ENCODE measurements around the gene ABCC1.

The ABCC1 gene

GRCh38 chr16:16010194-16010593 lies 60.8 kb downstream of the ABCC1 start:
- H3K36me3 ChIP-seq: peaks cover 39 to 54% (median 47%) of the 10 kb centered on the region in 11 experiments
- H3K27me3 ChIP-seq: no peaks in the 10 kb centered on the region
- H3K9ac ChIP-seq: no peak overlapping the region
- peaks cover 0 to 3% (median 0%) of the 10 kb centered on the region in 11 experiments; a peak in 2 of 22 replicates for H3K9me3 ChIP-seq (replicated peaks in 1 of 11)
- H3K4me1 ChIP-seq: peaks cover 43 to 89% (median 77%) of the 10 kb centered on the region in 10 experiments
- H4K20me1 ChIP-seq: peaks cover 0 to 36% (median 13%) of the 10 kb centered on the region in 11 experiments; a peak in 12 of 22 replicates
- H3K4me2 ChIP-seq: peak overlapping the region in 8 of 11 experiments; percentile 20 to 88 (median 70); a peak in 11 of 22 replicates
- no peak for TF ChIP-seq Cebpa-rat (IDR thresholded peaks at IDR 0.05)
- no peak overlapping the region for H3K4me3 ChIP-seq
- no peak overlapping the region; a peak in 1 of 22 replicates for H3K27ac ChIP-seq

GRCh38 chr16:16012144-16012543 lies 62.7 kb downstream of the ABCC1 start:
- H3K36me3 ChIP-seq: peaks cover 54 to 70% (median 61%) of the 10 kb centered on the region in 11 experiments
- H3K4me1 ChIP-seq: peaks cover 38 to 95% (median 82%) of the 10 kb centered on the region in 10 experiments
- H3K9me3 ChIP-seq (replicated peaks in 1 of 11): no peaks in the 10 kb centered on the region
- H3K4me3 ChIP-seq: no peak overlapping the region
- TF ChIP-seq Cebpa-rat (IDR thresholded peaks at IDR 0.05): no peak
- peak overlapping the region in 1 of 11 experiments; percentile 31; a peak in 1 of 22 replicates for H3K27ac ChIP-seq
- no peaks in the 10 kb centered on the region for H3K27me3 ChIP-seq
- peak overlapping the region in 1 of 11 experiments; percentile 30; a peak in 2 of 22 replicates for H3K4me2 ChIP-seq
- H4K20me1 ChIP-seq: peaks cover 0 to 43% (median 13%) of the 10 kb centered on the region in 11 experiments; a peak in 13 of 22 replicates
- no peak overlapping the region for H3K9ac ChIP-seq

GRCh38 chr16:16013812-16014211 lies 64.4 kb downstream of the ABCC1 start:
- Histone ChIP-seq H3K4me3 (no peak overlapping the region), H3K9ac (no peak overlapping the region), H3K27ac (peak overlapping the region in 1 of 11 experiments; percentile 15; a peak in 1 of 22 replicates), H3K4me2 (peak overlapping the region in 5 of 11 experiments; percentile 20 to 88 (median 60); a peak in 8 of 22 replicates), H3K9me3 (replicated peaks in 1 of 11) (no peaks in the 10 kb centered on the region), H3K27me3 (no peaks in the 10 kb centered on the region), H3K4me1 (peaks cover 23 to 84% (median 67%) of the 10 kb centered on the region in 10 experiments), H4K20me1 (peaks cover 0 to 33% (median 13%) of the 10 kb centered on the region in 11 experiments; a peak in 13 of 22 replicates), H3K36me3 (peaks cover 63 to 85% (median 78%) of the 10 kb centered on the region in 11 experiments)
- TF ChIP-seq Cebpa-rat (IDR thresholded peaks at IDR 0.05): no peak

DNA sequence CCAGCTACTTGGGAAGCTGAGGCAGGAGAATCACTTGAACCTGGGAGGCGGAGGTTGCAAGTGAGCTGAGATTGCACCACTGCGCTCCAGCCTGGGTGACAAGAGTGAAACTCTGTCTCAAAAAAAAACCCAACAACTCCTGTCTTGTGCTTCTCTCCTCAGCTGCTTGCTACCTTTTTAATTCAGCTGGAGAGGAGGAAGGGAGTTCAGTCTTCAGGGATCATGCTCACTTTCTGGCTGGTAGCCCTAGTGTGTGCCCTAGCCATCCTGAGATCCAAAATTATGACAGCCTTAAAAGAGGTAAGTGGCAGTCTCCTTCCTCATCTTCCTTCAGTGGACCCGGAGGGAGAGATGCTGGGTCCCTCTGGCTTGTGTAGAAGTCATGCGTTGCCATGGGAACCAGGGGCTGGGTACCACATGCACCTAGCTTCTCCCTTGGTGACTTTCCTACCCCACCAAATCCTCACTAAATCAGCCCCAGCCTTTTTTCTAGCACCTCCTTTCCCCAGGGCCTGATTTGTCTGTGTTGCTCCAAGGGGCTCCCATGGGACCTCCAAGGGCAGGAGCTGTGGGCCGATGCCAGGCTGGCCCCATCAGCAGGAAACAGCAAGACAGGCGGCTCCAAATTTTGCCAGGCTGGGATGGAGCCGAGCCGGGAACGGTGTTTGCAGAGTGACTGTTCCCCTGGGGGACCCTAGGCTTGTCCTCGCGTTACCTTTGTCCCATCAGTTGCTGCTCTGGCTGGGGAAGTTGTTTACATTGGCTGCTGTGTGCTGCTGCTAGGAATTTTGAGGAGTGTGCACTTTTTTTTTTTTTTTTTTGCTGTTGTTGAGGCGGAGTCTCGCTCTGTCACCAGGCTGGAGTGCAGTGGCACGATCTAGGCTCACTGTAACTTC lies 65.2 kb downstream of the ABCC1 start:
- no peak for TF ChIP-seq Cebpa-rat (IDR thresholded peaks at IDR 0.05)
- Histone ChIP-seq H3K27ac (peak overlapping the region in 3 of 11 experiments; percentile 1 to 66 (median 61); a peak in 4 of 22 replicates), H3K9me3 (replicated peaks in 1 of 11) (no peaks in the 10 kb centered on the region), H3K4me3 (no peak overlapping the region), H3K9ac (peak overlapping the region in 1 of 11 experiments; percentile 37; a peak in 1 of 22 replicates), H3K4me2 (peak overlapping the region; percentile 16 to 88 (median 62); a peak in 21 of 22 replicates), H3K27me3 (no peaks in the 10 kb centered on the region), H3K4me1 (peaks cover 24 to 84% (median 66%) of the 10 kb centered on the region in 10 experiments), H4K20me1 (peaks cover 0 to 26% (median 12%) of the 10 kb centered on the region in 11 experiments; a peak in 13 of 22 replicates), H3K36me3 (peaks cover 63 to 88% (median 81%) of the 10 kb centered on the region in 11 experiments)

DNA sequence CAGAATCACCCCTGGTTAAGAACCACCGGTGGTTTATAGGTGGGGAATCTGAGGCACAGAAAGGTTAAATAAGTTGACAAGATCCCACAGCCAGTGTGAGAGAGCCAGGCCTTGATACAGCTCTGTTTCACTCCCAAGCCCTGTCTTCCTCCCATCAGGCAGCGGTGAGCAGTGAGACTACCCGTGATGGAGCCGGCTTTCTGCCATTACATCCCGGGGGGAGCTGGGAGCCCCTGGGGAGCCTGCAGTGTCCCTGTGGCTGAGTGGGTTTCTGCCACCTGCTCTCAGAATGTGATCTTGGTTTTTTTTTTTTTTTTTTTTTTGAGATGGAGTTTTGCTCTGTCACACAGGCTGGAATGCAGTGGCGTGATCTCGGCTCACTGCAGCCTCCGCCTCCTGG lies 66.4 kb downstream of the ABCC1 start:
- Histone ChIP-seq H3K4me3 (no peak overlapping the region), H3K4me2 (peak overlapping the region; percentile 16 to 88 (median 62); a peak in 20 of 22 replicates), H3K36me3 (peaks cover 63 to 88% (median 79%) of the 10 kb centered on the region in 11 experiments), H3K9me3 (replicated peaks in 1 of 11) (no peaks in the 10 kb centered on the region), H3K9ac (peak overlapping the region in 6 of 11 experiments; percentile 12 to 55 (median 46); a peak in 7 of 22 replicates), H3K27ac (peak overlapping the region in 7 of 11 experiments; percentile 7 to 67 (median 54); a peak in 10 of 22 replicates), H3K27me3 (no peaks in the 10 kb centered on the region), H4K20me1 (peaks cover 0 to 28% (median 12%) of the 10 kb centered on the region in 11 experiments; a peak in 12 of 22 replicates), H3K4me1 (peaks cover 37 to 84% (median 67%) of the 10 kb centered on the region in 10 experiments)
- TF ChIP-seq Cebpa-rat (IDR thresholded peaks at IDR 0.05): no peak

DNA sequence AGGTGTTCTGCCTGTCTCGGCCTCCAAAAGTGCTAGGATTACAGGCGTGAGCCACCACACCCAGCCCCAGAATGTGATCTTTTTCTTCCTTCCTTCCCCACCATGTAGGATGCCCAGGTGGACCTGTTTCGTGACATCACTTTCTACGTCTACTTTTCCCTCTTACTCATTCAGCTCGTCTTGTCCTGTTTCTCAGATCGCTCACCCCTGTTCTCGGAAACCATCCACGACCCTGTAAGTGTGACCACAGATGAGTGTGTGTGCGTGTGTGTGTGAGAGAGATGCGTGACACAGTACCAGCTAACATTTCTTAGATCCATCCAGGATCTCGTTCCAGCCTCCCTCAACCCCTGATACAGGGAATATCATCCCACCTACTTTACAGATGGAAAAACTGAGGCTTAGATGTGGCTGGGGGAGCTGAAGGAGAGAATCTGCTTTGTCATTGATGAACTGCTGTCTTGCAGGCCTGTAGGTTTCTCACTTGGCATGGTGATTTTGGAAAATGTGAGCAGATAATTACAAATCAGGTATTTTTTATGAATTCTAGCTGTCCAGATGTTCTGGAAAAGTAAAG lies 67.1 kb downstream of the ABCC1 start:
- Histone ChIP-seq H3K9ac (peak overlapping the region in 1 of 11 experiments; percentile 47; a peak in 1 of 22 replicates), H3K4me2 (peak overlapping the region in 8 of 11 experiments; percentile 52 to 88 (median 70); a peak in 15 of 22 replicates), H3K27me3 (no peaks in the 10 kb centered on the region), H3K27ac (peak overlapping the region in 5 of 11 experiments; percentile 38 to 67 (median 61); a peak in 8 of 22 replicates), H4K20me1 (peaks cover 0 to 32% (median 14%) of the 10 kb centered on the region in 11 experiments; a peak in 12 of 22 replicates), H3K4me1 (peaks cover 43 to 87% (median 73%) of the 10 kb centered on the region in 10 experiments), H3K36me3 (peaks cover 59 to 85% (median 73%) of the 10 kb centered on the region in 11 experiments), H3K9me3 (replicated peaks in 1 of 11) (no peaks in the 10 kb centered on the region), H3K4me3 (no peak overlapping the region)
- TF ChIP-seq Cebpa-rat (IDR thresholded peaks at IDR 0.05): no peak

DNA sequence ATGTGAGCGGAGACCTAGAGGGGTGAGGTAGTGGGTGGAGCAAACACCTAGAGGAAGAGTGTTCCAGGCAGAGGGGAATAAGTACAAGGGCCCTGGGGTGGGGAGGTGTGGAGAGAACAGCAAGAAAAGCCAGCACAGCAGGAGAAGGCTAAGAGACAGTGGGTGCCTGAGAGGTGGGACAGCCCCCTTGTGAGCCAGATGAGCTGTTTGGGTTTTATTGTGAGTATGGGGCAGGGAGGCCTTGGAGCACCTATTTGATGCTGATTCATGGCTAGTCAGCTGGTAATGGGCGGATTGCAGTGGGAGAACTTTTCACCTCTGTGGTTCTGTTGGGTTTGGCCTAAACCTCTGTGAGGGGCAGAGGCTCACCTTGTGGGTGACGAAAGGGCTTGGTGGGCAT lies 68.4 kb downstream of the ABCC1 start:
- no peak for TF ChIP-seq Cebpa-rat (IDR thresholded peaks at IDR 0.05)
- Histone ChIP-seq H3K4me3 (no peak overlapping the region), H3K4me1 (peaks cover 56 to 89% (median 81%) of the 10 kb centered on the region in 10 experiments), H3K4me2 (peak overlapping the region in 1 of 11 experiments; percentile 88; a peak in 1 of 22 replicates), H3K27ac (no peak overlapping the region), H3K27me3 (no peaks in the 10 kb centered on the region), H3K36me3 (peaks cover 56 to 85% (median 70%) of the 10 kb centered on the region in 11 experiments), H3K9me3 (replicated peaks in 1 of 11) (no peaks in the 10 kb centered on the region), H3K9ac (no peak overlapping the region), H4K20me1 (peaks cover 0 to 42% (median 23%) of the 10 kb centered on the region in 11 experiments; a peak in 14 of 22 replicates)

DNA sequence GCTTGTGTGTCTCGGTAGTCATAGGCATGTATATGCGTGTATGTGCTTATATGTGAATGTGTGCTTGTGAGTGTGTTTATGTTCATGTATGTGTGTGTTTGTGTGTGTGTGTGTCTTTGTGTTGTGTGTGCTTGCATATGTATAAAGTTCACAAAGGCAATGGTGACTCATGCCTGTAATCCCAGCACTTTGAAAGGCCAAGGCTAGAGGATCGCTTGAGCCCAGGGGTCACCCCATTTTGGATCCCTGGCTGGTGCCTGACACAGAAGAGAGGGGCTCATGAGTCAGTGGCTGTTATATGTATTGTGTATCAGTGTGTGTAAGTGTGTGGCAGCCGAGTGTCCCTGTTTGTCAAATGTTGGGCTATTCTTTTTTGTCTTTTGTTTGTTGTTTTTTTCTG lies 69.3 kb downstream of the ABCC1 start:
- peaks cover 62 to 87% (median 74%) of the 10 kb centered on the region in 11 experiments for H3K36me3 ChIP-seq

More for the DNA sequence above, 69.3 kb downstream of the ABCC1 start:
- TF ChIP-seq Cebpa-rat (IDR thresholded peaks at IDR 0.05): no peak
- Histone ChIP-seq H4K20me1 (peaks cover 0 to 42% (median 23%) of the 10 kb centered on the region in 11 experiments; a peak in 14 of 22 replicates), H3K4me1 (peaks cover 57 to 84% (median 76%) of the 10 kb centered on the region in 10 experiments), H3K27me3 (no peaks in the 10 kb centered on the region), H3K4me2 (0 out of 22 replicates have a peak overlapping the region, but pooled peaks of 1 of the 11 experiments have one; percentile 68), H3K9me3 (replicated peaks in 1 of 11) (no peaks in the 10 kb centered on the region), H3K4me3 (no peak overlapping the region), H3K27ac (no peak overlapping the region), H3K9ac (no peak overlapping the region)

All from BLaER1 treated with 17β-estradiol and CSF1 and Interleukin-3, amounts not matched to agents 10 nM and 100 nM (cell line).